GM19351 (cell line): Measurements from ENCODE around the gene AIP.
A peak's percentile ranks its signal among the peaks of the same experiment; 100 is the strongest.
"Not testable (repeated sequence)": the region's sequence is repeated elsewhere in the genome, so short reads cannot be mapped to it uniquely, and the experiment has no call there.

ENCODE experiments used
- ATAC-seq: cut with Tn5 transposase; IDR thresholded peaks from one replicate; pipeline ENCODE4 v1.9.1; 2021; ENCODE audit warnings: mild to moderate bottlenecking, moderate library complexity; ENCODE audit not compliant: unreplicated experiment

AIP gene

GRCh38 chr11:67505605-67506396 lies 23.0 kb downstream of the AIP start:
- no peak for ATAC-seq

GRCh38 chr11:67506426-67507051 lies 23.7 kb downstream of the AIP start:
- ATAC-seq: no peak

GRCh38 chr11:67507242-67507863 lies 24.5 kb downstream of the AIP start:
- no peak for ATAC-seq

- ATAC-seq: peak; percentile 71
Observed at GRCh38 chr11:67507864-67508485, 25.1 kb downstream of the AIP start, which contains the start of gene CDK2AP2. CDK2AP2 (minus strand) TSS chr11:67508162; CDS start chr11:67508082, 80 bp downstream.

- peak; percentile 38 for ATAC-seq
Observed at GRCh38 chr11:67508486-67509121, 25.8 kb downstream of the AIP start.

- ATAC-seq: no peak
Observed at GRCh38 chr11:67510023-67510345, 27.2 kb downstream of the AIP start.

GRCh38 chr11:67511558-67511957 lies 28.7 kb downstream of the AIP start:
- not testable (repeated sequence) for ATAC-seq

- ATAC-seq: no peak
Observed at GRCh38 chr11:67514116-67514515, 31.3 kb downstream of the AIP start.

- no peak for ATAC-seq
Observed at GRCh38 chr11:67516806-67517205, 34.0 kb downstream of the AIP start.

- ATAC-seq: no peak
Observed at GRCh38 chr11:67517784-67518552, 35.1 kb downstream of the AIP start.

- no peak for ATAC-seq
Observed at GRCh38 chr11:67519726-67520125, 36.9 kb downstream of the AIP start.

- no peak for ATAC-seq
Observed at GRCh38 chr11:67520856-67521824, 38.3 kb downstream of the AIP start.

- no peak for ATAC-seq
Observed at GRCh38 chr11:67521924-67522323, 39.1 kb downstream of the AIP start.

- ATAC-seq: no peak
Observed at GRCh38 chr11:67522338-67522737, 39.5 kb downstream of the AIP start.

- no peak for ATAC-seq
Observed at GRCh38 chr11:67522844-67523555, 40.2 kb downstream of the AIP start, which contains the start of gene CABP2. CABP2 (minus strand) TSS chr11:67523446; CDS start chr11:67523326, 120 bp downstream.

- ATAC-seq: no peak
Observed at GRCh38 chr11:67523556-67524479, 41.0 kb downstream of the AIP start.

GRCh38 chr11:67524480-67524808 lies 41.6 kb downstream of the AIP start:
- ATAC-seq: no peak
